GM12878 (cell line): ENCODE data around the gene BRCA1. TPM values are rescaled to one million over a fixed set of nuclear protein-coding genes. Genes with fewer than 3 reads are reported as not detected.
"Not testable (repeated sequence)": the region's sequence is repeated elsewhere in the genome, so short reads cannot be mapped to it uniquely, and the experiment has no call there.

Experiments
- ATAC-seq: fragments of 200-7000 bp; cut with Tn5 transposase; 3 replicates; pipeline ENCODE4 v1.9.1; 2020; ENCODE audit warnings: mild to moderate bottlenecking, moderate library complexity
- BruUV-seq: library from RNA; stranded (reverse); fragments of 400-500 nt; replicated peaks from 2 replicates; lab custom pipeline; 2021; lab: Mats Ljungman, UMichigan
- CTCF ChIA-PET: fragments of 300-600 bp; sonication (Branson Sonifier 250); formaldehyde crosslinking; extraction: SDS; loops from one replicate; lab custom pipeline; 2021; ENCODE audit warnings: inconsistent platforms; lab: Yijun Ruan, JAX
- POLR2A ChIA-PET: fragments of 350-600 bp; formaldehyde crosslinking; extraction: SDS; loops from one replicate; lab custom pipeline; 2021; ENCODE audit warnings: inconsistent platforms; lab: Charles Lee
- RAD21 ChIA-PET: fragments of 300-600 bp; sonication (Branson Sonifier 250); formaldehyde crosslinking; loops from one replicate; lab custom pipeline; 2023; ENCODE audit warnings: antibody characterized with exemption; ENCODE audit not compliant: unreplicated experiment; lab: Charles Lee
- SMC1A ChIA-PET: fragments of 300-600 bp; sonication (Branson Sonifier 250); formaldehyde crosslinking; loops from one replicate; lab custom pipeline; 2023; ENCODE audit not compliant: unreplicated experiment, uncharacterized antibody; lab: Charles Lee
- DNase-seq: peaks from one replicate; pipeline ENCODE4 v3.0.0-alpha.2; 2011; ENCODE audit warnings: low read depth, low spot score
- FAIRE-seq: peaks from 3 replicates; lab custom pipeline; 2011; peaks lifted over from hg19 to GRCh38; lab: Jason Lieb, UNC
- H2AFZ ChIP-seq: 2 replicates; pipeline ENCODE4 v1.6.0; 2011; ENCODE audit warnings: low read depth, low read length, control low read depth; ENCODE audit not compliant: control insufficient read depth
- H3K27ac ChIP-seq: 2 replicates; pipeline ENCODE4 v1.5.1; 2011; ENCODE audit warnings: control low read depth; ENCODE audit not compliant: control insufficient read depth, insufficient read depth
- H3K27me3 ChIP-seq, 2 experiments: replicated peaks in 1 of 2; 2 replicates each; pipeline versions ENCODE4 v1.6.0 to v1.6.1; 2011; ENCODE audit warnings: low read length in 1 of 2; ENCODE audit not compliant: control insufficient read depth in 2 of 2, insufficient read depth in 2 of 2
- H3K36me3 ChIP-seq, 2 experiments: 2 replicates each; pipeline ENCODE4 v1.5.1; 2011; ENCODE audit warnings: low read length in 1 of 2; ENCODE audit not compliant: control insufficient read depth in 2 of 2, insufficient read depth in 2 of 2
- H3K4me1 ChIP-seq: 2 replicates; pipeline ENCODE4 v1.6.1; 2011; ENCODE audit warnings: mild to moderate bottlenecking, low read length, moderate library complexity, mixed read lengths; ENCODE audit not compliant: control insufficient read depth, insufficient read depth
- H3K4me2 ChIP-seq: 2 replicates; pipeline ENCODE4 v1.6.0; 2011; ENCODE audit warnings: control low read depth; ENCODE audit not compliant: control insufficient read depth, insufficient read depth
- H3K4me3 ChIP-seq: fragments of 200-600 bp; sonication (generic); 2 replicates; pipeline ENCODE4 v1.5.1; 2016
- H3K79me2 ChIP-seq: 2 replicates; pipeline ENCODE4 v1.6.0; 2011; ENCODE audit warnings: low read length; ENCODE audit not compliant: control insufficient read depth, insufficient read depth
- H3K9ac ChIP-seq: 2 replicates; pipeline ENCODE4 v1.8.0; 2011; ENCODE audit warnings: low read length, control low read depth, mixed read lengths; ENCODE audit not compliant: control insufficient read depth, insufficient read depth
- H3K9me3 ChIP-seq: replicated peaks from 3 replicates; pipeline ENCODE4 v1.5.1; 2011; ENCODE audit warnings: mild to moderate bottlenecking, low read length; ENCODE audit not compliant: control insufficient read depth, insufficient read depth
- H4K20me1 ChIP-seq: 2 replicates; pipeline ENCODE4 v1.6.0; 2011; ENCODE audit not compliant: control insufficient read depth, insufficient read depth
- JUND ChIP-seq: IDR thresholded peaks from 2 replicates; pipeline ENCODE4 v1.6.1; 2012; ENCODE audit warnings: low read depth, mild to moderate bottlenecking, low read length, improper control_type of control experiment, moderate library complexity
- ZZZ3 ChIP-seq: IDR thresholded peaks from 2 replicates; pipeline ENCODE4 v1.6.1; 2011; ENCODE audit warnings: low read depth; ENCODE audit not compliant: control insufficient read depth, insufficient read length
- WGBS: methylation state at CpG from one replicate; pipeline ENCODE4 v1.1.6; 2016; ENCODE audit warnings: low lambda C conversion rate; ENCODE audit not compliant: insufficient replicate concordance, insufficient coverage; ENCODE audit errors: missing lambda C conversion rate; 5-methylcytosine and 5-hydroxymethylcytosine counted together
- in situ Hi-C: fragments of 300-500 bp; cut with MboI; formaldehyde crosslinking; loops from 9 replicates; pipeline ENCODE4 v1.14.3; 2018; ENCODE audit warnings: mixed read lengths
- intact Hi-C: fragments of 100-400 bp; cut with micrococcal nuclease; formaldehyde crosslinking; loops from one replicate; pipeline ENCODE4 v1.14.2; 2022; ENCODE audit not compliant: unreplicated experiment
- polyA plus RNA-seq, 11 experiments: library from polyadenylated mRNA; depleted of rRNA in 4 of 11; unstranded in 6 of 11; stranded (reverse) in 5 of 11; fragments of >200 nt; fragmentation: Nextera tagmentation in 4 of 11; fragmentation: Illumina TruSeq in 1 of 11; extraction: Ambion mirVana in 4 of 11; extraction: Trizol in 1 of 11; gene quantifications; 1 replicate in 1 of 11; 2 replicates in 10 of 11; pipeline versions ENCODE4 v1.2.1 to v1.2.3, GENCODE V29; 2011 to 2016; ENCODE audit warnings: inconsistent platforms in 2 of 11, missing spikeins in 2 of 11, low read depth in 1 of 11
- total RNA-seq, 4 experiments: library from RNA; depleted of rRNA in 3 of 4; stranded (reverse); fragments of >200 nt in 3 of 4; fragmentation: Illumina TruSeq in 1 of 4; extraction: Trizol in 1 of 4; gene quantifications; 2 replicates each; pipeline versions ENCODE4 v1.2.1 to v1.2.3, GENCODE V29; 2013 to 2021

The BRCA1 gene
- total and polyA plus RNA-seq, 10 of the 15 experiments (the other 5 are each of a cell fraction or from before 2014, with no cell fraction given): 16.8 to 71.2 (median 44.2) TPM

- H3K9ac ChIP-seq, RAD21 ChIA-PET, H2AFZ ChIP-seq, H3K27ac ChIP-seq, H3K9me3 ChIP-seq, H4K20me1 ChIP-seq, H3K27me3 ChIP-seq, intact Hi-C loops, H3K4me2 ChIP-seq, ATAC-seq, FAIRE-seq, in situ Hi-C loops, DNase-seq, H3K4me3 ChIP-seq, H3K4me1 ChIP-seq: not testable (repeated sequence)
- ChIA-PET CTCF (interaction anchor here (0.7 kb wide), 1 partner anchor 211 kb away, joined by 3 read pairs; no protein-coding TSS in a partner anchor), SMC1A (interaction anchor here (0.6 kb wide), 1 partner anchor 61 kb away, joined by 3 read pairs; no protein-coding TSS in a partner anchor), POLR2A (interaction anchor here (0.6 kb wide), 1 partner anchor 17 kb away, joined by 3 read pairs; no protein-coding TSS in a partner anchor)
- H3K79me2 ChIP-seq: peaks cover 26% of the 10 kb centered on the region
- H3K36me3 ChIP-seq: peaks cover 8 to 19% of the 10 kb centered on the region in 2 experiments
- WGBS: 97% methylated on average over 13 of the region's 13 CpGs
- TSS peak; percentile 16 for BruUV-seq
These were observed 124.3 kb downstream of the BRCA1 start for GRCh38 chr17:43000894-43001293.

GRCh38 chr17:42999003-42999525 is 126.1 kb downstream of the BRCA1 start:
- in situ Hi-C loops (no loop called here), intact Hi-C loops (loop anchor here (2.0 to 10.0 kb wide), 2 partner anchors 34 to 154 kb away; partner anchors contain the start of genes AARSD1 and AOC2)
- Histone ChIP-seq H3K79me2 (peaks cover 26% of the 10 kb centered on the region), H2AFZ (no peak overlapping the region), H4K20me1 (no peaks in the 10 kb centered on the region), H3K4me1 (peaks cover 3% of the 10 kb centered on the region; the same call in 1 of the 2 replicates), H3K27ac (peak overlapping the region; percentile 82), H3K4me3 (peak overlapping the region; percentile 95), H3K36me3 (peaks cover 8 to 19% of the 10 kb centered on the region in 2 experiments), H3K9ac (peak overlapping the region; percentile 99), H3K9me3 (no peaks in the 10 kb centered on the region), H3K27me3 (no peaks in the 10 kb centered on the region), H3K4me2 (peak overlapping the region; percentile 73)
- ChIA-PET SMC1A (interaction anchor here (0.6 to 3.7 kb wide), 7 partner anchors 13 to 744 kb away, joined by 4 to 47 read pairs (median 5); partner anchors contain the start of gene PSME3), POLR2A (interaction anchor here (0.6 to 2.6 kb wide), 6 partner anchors 8 to 314 kb away, joined by 3 to 21 read pairs (median 6); partner anchors contain the start of genes AARSD1, IFI35, PTGES3L and RUNDC1), RAD21 (interaction anchor here (1.5 to 2.7 kb wide), 10 partner anchors 9 to 451 kb away, joined by 3 to 31 read pairs (median 7); partner anchors contain the start of genes IFI35, PSMC3IP and VPS25), CTCF (interaction anchor here (0.8 to 4.8 kb wide), 15 partner anchors 8 to 805 kb away, joined by 3 to 66 read pairs (median 8); partner anchors contain the start of genes AOC2, BECN1, DHX8 and GHDC)
- WGBS: 2% methylated on average over 9 of the region's 10 CpGs
- ATAC-seq (no peak), FAIRE-seq (no peak), DNase-seq (no peak)
- TF ChIP-seq JUND (no peak), ZZZ3 (peak; percentile 2)
- BruUV-seq: no TSS peak
